Esophagus squamous epithelium (tissue), 4 donors: ENCODE measurements around the gene SETD2.

Experiments
- CTCF ChIP-seq, 6 experiments: fragments of 450-650 bp in 4 of 6; fragments of 200-600 bp in 2 of 6; sonication (generic) in 2 of 6; IDR thresholded peaks; one replicate each; pipeline ENCODE4 v1.5.1; 2016 to 2019; ENCODE audit warnings: antibody characterized with exemption in 6 of 6, mild to moderate bottlenecking in 4 of 6, moderate library complexity in 4 of 6
- POLR2A ChIP-seq, 4 donors: fragments of 450-650 bp; IDR thresholded peaks; one replicate each; pipeline ENCODE4 v1.6.1; 2017; ENCODE audit warnings: antibody characterized with exemption in 4 of 4, mild to moderate bottlenecking in 4 of 4, moderate library complexity in 3 of 4

- TF ChIP-seq POLR2A (IDR thresholded peaks at IDR 0.05) (no peak), CTCF (IDR thresholded peaks at IDR 0.05) (no peak)
These were observed 171.7 kb downstream of the SETD2 start for GRCh38 chr3:46992231-46992630.
